ENCODE results near the gene KRTAP9-8.

The KRTAP9-8 gene

GRCh38 chr17:41287050-41287449 is 49.3 kb downstream of the KRTAP9-8 start:
- no peak overlapping the region for H3K4me3 ChIP-seq (ENCODE audit: low read depth, low read length)
- TF ChIP-seq CTCF (IDR thresholded peaks at IDR 0.05; ENCODE audit: low read depth, low read length, missing control alignments), result no peak

More at GRCh38 chr17:41287050-41287449, 49.3 kb downstream of the KRTAP9-8 start:
- no peak for DNase-seq (ENCODE audit: low read depth)
